ENCODE measurements around the gene ATP9A. TPM values are rescaled to one million over a fixed set of nuclear protein-coding genes. Genes with fewer than 3 reads are reported as not detected.
A peak's percentile ranks its signal among the peaks of the same experiment; 100 is the strongest.

ATP9A gene
- total RNA-seq, 1 donor from 2014 or later = 88.1 TPM

DNA sequence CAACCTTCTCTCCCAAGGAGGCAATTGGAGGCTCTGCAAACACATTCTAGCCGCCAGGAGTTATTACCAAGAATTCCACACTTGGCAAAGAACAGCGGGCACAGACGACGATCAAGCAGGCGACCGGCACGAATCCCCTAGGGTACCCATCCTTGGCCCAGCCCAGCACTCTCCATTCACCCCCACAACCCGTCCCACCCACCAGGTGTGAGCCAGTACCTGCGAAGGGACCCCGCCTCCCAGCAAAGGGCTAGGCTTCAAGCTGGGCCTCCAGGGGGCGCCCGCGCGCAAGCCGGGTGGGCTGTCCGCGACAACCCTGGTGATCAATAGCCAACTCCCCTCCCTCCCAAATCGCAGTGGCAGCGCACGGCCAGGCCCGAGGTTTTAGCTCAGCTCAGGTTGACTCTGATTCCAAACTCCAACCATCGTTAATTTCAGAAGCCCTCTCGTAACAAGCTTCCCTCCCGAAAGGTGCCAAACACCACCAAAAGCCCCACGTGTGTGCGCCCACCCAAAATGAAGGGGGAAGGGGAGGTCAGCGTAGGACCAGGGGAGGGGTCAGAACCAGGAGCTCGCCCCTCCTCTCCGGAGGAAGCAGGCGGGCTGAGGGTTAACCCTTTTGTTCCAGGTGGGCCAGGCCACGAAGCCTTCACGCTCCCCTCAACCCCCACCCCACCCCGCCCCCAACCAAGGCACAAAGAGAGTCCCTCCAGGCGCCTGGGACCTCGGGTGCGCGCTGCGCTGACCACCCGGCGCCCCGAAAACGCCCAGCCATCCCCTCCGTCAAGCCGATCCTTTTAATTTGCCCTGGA lies 32.1 kb upstream of the ATP9A start:
- TF ChIP-seq, protein P1, sequence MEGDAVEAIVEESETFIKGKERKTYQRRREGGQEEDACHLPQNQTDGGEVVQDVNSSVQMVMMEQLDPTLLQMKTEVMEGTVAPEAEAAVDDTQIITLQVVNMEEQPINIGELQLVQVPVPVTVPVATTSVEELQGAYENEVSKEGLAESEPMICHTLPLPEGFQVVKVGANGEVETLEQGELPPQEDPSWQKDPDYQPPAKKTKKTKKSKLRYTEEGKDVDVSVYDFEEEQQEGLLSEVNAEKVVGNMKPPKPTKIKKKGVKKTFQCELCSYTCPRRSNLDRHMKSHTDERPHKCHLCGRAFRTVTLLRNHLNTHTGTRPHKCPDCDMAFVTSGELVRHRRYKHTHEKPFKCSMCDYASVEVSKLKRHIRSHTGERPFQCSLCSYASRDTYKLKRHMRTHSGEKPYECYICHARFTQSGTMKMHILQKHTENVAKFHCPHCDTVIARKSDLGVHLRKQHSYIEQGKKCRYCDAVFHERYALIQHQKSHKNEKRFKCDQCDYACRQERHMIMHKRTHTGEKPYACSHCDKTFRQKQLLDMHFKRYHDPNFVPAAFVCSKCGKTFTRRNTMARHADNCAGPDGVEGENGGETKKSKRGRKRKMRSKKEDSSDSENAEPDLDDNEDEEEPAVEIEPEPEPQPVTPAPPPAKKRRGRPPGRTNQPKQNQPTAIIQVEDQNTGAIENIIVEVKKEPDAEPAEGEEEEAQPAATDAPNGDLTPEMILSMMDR (IDR thresholded peaks at IDR 0.05; ENCODE audit: unreplicated experiment) = peak; percentile 97
- Mint-ChIP-seq H3K9me3 (ENCODE audit: low read depth) (no peaks in the 10 kb centered on the region), H3K4me3 (ENCODE audit: low read depth) (peak overlapping the region; percentile 99), H3K27ac (peak overlapping the region; percentile 98), H3K4me1 (ENCODE audit: low read depth) (peaks cover 46% of the 10 kb centered on the region), H3K36me3 (ENCODE audit: insufficient read depth) (peaks cover 3% of the 10 kb centered on the region), H3K27me3 (no peaks in the 10 kb centered on the region)
- peak; percentile 99 for DNase-seq (ENCODE audit: low spot score, unreplicated experiment)

DNA sequence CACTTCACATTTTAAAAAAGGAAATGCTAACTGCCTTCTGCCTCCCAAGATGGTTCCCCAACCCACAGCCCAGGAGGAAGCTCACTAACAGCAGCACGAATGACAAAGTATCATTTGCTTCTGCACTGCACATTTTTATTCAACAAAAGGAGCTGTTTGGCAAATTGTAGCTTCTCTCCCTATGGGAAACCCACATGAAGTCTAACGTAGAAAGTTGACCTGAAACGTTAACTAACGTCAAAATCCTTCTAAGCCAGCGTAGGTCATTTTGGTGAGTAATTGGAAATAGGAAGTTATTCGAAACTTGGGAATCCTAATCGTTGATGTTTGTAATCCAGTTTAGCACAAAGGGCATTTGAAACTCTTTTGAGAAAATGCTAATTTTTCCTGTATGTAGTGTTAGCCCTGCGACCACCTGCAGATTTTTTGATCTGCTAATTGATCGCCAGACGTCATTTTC lies 31.2 kb upstream of the ATP9A start:
- H3K36me3 Mint-ChIP-seq (ENCODE audit: insufficient read depth) = peaks cover 3% of the 10 kb centered on the region
- no peak for DNase-seq (ENCODE audit: low spot score, unreplicated experiment)
- H3K27ac Mint-ChIP-seq = peak overlapping the region; percentile 98

DNA sequence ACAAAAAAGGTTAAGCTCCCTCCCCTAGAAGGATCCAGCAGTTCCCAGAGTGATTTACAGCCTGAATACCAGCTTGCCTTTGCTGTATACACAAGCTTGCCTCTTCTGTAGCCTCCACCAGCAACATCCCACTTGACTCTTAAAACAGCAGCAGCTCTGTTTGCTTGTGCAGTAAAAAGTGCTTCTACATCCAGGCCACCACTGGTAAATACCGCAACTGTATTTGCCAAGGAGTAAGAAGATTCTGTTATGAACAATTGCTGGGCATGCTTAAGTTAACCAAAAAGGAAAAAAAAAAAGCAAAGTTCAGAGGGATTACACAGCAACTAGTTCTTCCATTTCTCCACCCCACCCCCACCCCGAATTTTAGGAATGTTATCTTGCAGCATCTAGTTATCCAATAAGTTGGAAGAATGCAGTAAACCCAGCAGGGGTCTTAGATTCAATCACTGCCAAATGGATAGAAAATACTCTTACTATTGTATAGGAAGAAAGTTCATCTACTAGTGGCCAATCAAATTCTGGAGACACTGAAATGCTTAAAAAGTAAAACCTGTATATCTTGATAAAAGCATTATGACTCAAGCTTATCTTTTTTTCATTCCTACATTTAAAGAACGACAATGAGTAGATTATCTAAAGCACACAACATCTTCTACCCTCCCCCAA lies 29.3 kb upstream of the ATP9A start:
- Mint-ChIP-seq H3K4me1 (ENCODE audit: low read depth) (peaks cover 58% of the 10 kb centered on the region), H3K4me3 (ENCODE audit: low read depth) (peak overlapping the region; percentile 62), H3K36me3 (ENCODE audit: insufficient read depth) (peaks cover 5% of the 10 kb centered on the region), H3K27me3 (no peaks in the 10 kb centered on the region), H3K9me3 (ENCODE audit: low read depth) (no peaks in the 10 kb centered on the region), H3K27ac (peak overlapping the region; percentile 83)
- no peak for DNase-seq (ENCODE audit: low spot score, unreplicated experiment)
- TF ChIP-seq, protein P1 (IDR thresholded peaks at IDR 0.05; ENCODE audit: unreplicated experiment) = no peak

More for the DNA sequence above, 31.2 kb upstream of the ATP9A start:
- H3K4me1 Mint-ChIP-seq (ENCODE audit: low read depth) = peaks cover 51% of the 10 kb centered on the region
- H3K27me3 Mint-ChIP-seq = no peaks in the 10 kb centered on the region
- no peaks in the 10 kb centered on the region for H3K9me3 Mint-ChIP-seq (ENCODE audit: low read depth)
- TF ChIP-seq, protein P1 (IDR thresholded peaks at IDR 0.05; ENCODE audit: unreplicated experiment) = no peak
- peak overlapping the region; percentile 99 for H3K4me3 Mint-ChIP-seq (ENCODE audit: low read depth)

DNA sequence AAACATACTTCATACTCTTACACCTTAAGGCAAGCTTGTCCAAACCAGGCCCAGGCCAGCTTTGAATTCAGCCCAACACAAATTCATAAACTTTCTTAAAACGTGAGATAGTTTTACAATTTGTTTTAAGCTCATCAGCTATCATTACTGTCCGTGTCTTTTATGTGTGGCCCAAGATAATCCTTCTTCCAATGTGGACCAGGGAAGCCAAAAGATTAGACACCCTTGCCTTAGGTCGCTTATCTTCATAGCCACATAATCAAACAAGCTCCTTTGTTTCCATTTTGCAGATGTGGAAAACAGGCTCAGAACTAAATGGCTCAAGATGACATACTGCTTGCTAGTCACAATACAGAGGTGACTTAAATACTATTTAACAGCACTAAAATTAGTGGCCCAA lies 28.1 kb upstream of the ATP9A start:
- peak overlapping the region; percentile 62 for H3K27ac Mint-ChIP-seq
- H3K4me1 Mint-ChIP-seq (ENCODE audit: low read depth) = peaks cover 57% of the 10 kb centered on the region
- H3K27me3 Mint-ChIP-seq = no peaks in the 10 kb centered on the region
- H3K9me3 Mint-ChIP-seq (ENCODE audit: low read depth) = no peaks in the 10 kb centered on the region
- peaks cover 6% of the 10 kb centered on the region for H3K36me3 Mint-ChIP-seq (ENCODE audit: insufficient read depth)
- peak overlapping the region; percentile 29 for H3K4me3 Mint-ChIP-seq (ENCODE audit: low read depth)
- no peak for DNase-seq (ENCODE audit: low spot score, unreplicated experiment)
- TF ChIP-seq, protein P1 (IDR thresholded peaks at IDR 0.05; ENCODE audit: unreplicated experiment) = no peak

DNA sequence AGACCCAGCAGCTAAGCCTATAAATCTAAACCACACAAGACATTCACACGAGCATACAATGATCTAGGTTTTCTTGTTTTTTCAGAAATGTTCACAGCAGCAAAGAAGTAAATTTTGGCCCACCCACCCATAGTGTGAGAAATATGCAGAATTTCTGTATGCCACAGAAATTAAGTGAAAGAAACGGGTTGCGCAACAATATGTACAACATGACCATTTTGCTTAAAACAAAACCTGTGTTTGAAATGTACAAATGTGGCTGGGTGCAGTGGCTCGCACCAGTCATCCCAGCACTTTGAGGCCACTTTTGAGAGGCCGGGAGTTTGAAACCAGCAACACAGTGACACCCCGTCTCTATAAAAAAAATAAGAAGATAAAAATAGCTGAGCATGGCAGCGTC lies 24.8 kb upstream of the ATP9A start:
- Mint-ChIP-seq H3K4me3 (ENCODE audit: low read depth) (no peak overlapping the region), H3K36me3 (ENCODE audit: insufficient read depth) (peaks cover 28% of the 10 kb centered on the region), H3K27ac (peak overlapping the region; percentile 40), H3K9me3 (ENCODE audit: low read depth) (no peaks in the 10 kb centered on the region), H3K4me1 (ENCODE audit: low read depth) (peaks cover 40% of the 10 kb centered on the region), H3K27me3 (no peaks in the 10 kb centered on the region)
- TF ChIP-seq, protein P1 (IDR thresholded peaks at IDR 0.05; ENCODE audit: unreplicated experiment) = no peak
- DNase-seq (ENCODE audit: low spot score, unreplicated experiment) = no peak

All from progenitor cell of endocrine pancreas (in vitro differentiated cells).